Measurements from ENCODE around the gene INHA. TPM values are rescaled to one million over a fixed set of nuclear protein-coding genes. Genes with fewer than 3 reads are reported as not detected.

Gene INHA
- total RNA-seq, 4 donors from 2014 or later, result not detected

DNA sequence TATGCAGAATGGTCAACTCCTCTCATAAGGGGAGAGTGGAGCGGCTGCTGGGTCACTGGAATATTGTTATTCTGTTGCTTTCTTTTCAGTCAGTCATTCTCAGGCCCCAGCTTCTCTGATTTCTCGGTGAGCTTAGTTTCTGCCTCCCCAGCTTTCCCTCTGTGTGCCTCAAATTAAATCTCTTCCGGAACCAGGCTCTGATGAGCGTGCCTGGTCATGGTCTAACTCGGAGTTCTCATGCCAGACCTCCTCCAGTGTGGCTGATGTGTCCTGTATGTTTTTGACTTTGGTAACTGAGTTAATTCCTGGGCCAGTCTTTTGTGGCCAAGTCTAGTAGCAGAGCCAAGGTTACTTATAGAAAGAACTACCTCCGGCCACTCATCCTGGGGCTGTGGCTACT lies 20.6 kb downstream of the INHA start:
- intact Hi-C loops (cut with DNase I; ENCODE audit: low total_unique reads), result no loop called here
- in situ Hi-C loops (cut with MboI; ENCODE audit: low pct_ligation_motif_present in 1 of 4, low pct_unique_long_range_greater_than_20kb in 1 of 4, low sequenced_read_pairs in 3 of 4), result no loop called here
- no peak for DNase-seq
- H3K36me3 ChIP-seq, result no peaks in the 10 kb centered on the region
- no peaks in the 10 kb centered on the region for H3K9me3 ChIP-seq
- TF ChIP-seq POLR2AphosphoS5 (IDR thresholded peaks at IDR 0.05), result no peak
- no peak for TF ChIP-seq EP300 (IDR thresholded peaks at IDR 0.05; ENCODE audit: low read depth)
- TF ChIP-seq POLR2A (IDR thresholded peaks at IDR 0.05), result no peak
- TF ChIP-seq, protein P1, sequence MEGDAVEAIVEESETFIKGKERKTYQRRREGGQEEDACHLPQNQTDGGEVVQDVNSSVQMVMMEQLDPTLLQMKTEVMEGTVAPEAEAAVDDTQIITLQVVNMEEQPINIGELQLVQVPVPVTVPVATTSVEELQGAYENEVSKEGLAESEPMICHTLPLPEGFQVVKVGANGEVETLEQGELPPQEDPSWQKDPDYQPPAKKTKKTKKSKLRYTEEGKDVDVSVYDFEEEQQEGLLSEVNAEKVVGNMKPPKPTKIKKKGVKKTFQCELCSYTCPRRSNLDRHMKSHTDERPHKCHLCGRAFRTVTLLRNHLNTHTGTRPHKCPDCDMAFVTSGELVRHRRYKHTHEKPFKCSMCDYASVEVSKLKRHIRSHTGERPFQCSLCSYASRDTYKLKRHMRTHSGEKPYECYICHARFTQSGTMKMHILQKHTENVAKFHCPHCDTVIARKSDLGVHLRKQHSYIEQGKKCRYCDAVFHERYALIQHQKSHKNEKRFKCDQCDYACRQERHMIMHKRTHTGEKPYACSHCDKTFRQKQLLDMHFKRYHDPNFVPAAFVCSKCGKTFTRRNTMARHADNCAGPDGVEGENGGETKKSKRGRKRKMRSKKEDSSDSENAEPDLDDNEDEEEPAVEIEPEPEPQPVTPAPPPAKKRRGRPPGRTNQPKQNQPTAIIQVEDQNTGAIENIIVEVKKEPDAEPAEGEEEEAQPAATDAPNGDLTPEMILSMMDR (IDR thresholded peaks at IDR 0.05), result no peak
- no peak overlapping the region for H3K27ac ChIP-seq
- no peak overlapping the region for H3K4me3 ChIP-seq
- H3K27me3 ChIP-seq, result no peaks in the 10 kb centered on the region
- peaks cover 0 to 6% (median 5%) of the 10 kb centered on the region in 4 donors for H3K4me1 ChIP-seq
- WGBS, 2 donors (ENCODE audit: low coverage in 1 of 2), result 77 to 84% methylated on average over 3 to 6 of the region's 6 CpGs

DNA sequence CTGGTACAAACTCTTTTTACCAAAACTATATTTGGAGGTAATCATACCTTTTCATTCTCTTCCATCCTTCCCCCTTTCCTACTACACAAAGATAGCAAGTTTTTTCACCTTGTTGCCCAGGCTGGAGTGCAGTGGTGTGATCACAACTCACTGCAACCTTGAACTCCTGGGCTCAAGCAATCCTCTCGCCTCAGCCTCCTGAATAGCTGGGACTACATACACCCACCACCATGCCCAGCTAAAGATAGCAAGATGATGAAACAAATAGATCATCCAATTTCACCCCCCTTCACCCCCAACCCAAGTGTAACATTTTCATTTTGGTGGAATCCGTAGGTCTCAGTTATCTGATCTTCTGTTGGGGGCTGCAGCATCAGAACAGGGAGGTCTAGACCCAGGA lies 21.0 kb downstream of the INHA start:
- 50 to 80% methylated on average over 1 to 2 of the region's 2 CpGs for WGBS, 2 donors (ENCODE audit: low coverage in 1 of 2)
- H3K27ac ChIP-seq, result no peak overlapping the region
- intact Hi-C loops (cut with DNase I; ENCODE audit: low total_unique reads), result no loop called here
- H3K27me3 ChIP-seq, result no peaks in the 10 kb centered on the region
- TF ChIP-seq POLR2AphosphoS5 (IDR thresholded peaks at IDR 0.05), result no peak
- TF ChIP-seq, protein P1 (IDR thresholded peaks at IDR 0.05), result no peak
- TF ChIP-seq EP300 (IDR thresholded peaks at IDR 0.05; ENCODE audit: low read depth), result no peak
- TF ChIP-seq POLR2A (IDR thresholded peaks at IDR 0.05), result no peak
- no peak overlapping the region for H3K4me3 ChIP-seq
- peaks cover 0 to 7% (median 5%) of the 10 kb centered on the region in 4 donors for H3K4me1 ChIP-seq
- H3K9me3 ChIP-seq, result no peaks in the 10 kb centered on the region
- in situ Hi-C loops (cut with MboI; ENCODE audit: low pct_ligation_motif_present in 1 of 4, low pct_unique_long_range_greater_than_20kb in 1 of 4, low sequenced_read_pairs in 3 of 4), result no loop called here
- no peaks in the 10 kb centered on the region for H3K36me3 ChIP-seq
- no peak for DNase-seq

DNA sequence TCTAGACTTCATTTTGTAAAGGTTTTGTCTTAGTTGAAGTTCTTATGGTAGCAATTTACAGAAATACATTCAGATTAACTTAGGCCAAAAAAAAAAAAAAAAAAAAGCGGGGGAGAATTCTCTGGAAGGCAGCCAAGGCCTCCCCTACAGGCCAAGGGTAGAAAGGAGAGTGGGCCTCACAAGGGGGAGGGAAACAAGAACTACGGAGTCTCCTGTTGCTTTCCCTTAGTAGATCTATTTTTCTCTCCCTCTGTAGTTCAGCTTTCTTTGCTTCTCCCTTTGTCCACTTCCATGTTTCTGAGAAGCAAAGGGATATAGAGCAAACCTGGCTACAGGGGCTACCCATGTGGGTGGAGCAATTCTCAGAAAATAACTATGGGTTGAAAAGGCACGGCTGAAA lies 23.1 kb downstream of the INHA start:
- intact Hi-C loops (cut with DNase I; ENCODE audit: low total_unique reads), result no loop called here
- H3K27ac ChIP-seq, result no peak overlapping the region
- H3K4me1 ChIP-seq, result peaks cover 5 to 15% (median 8%) of the 10 kb centered on the region in 4 donors
- TF ChIP-seq EP300 (IDR thresholded peaks at IDR 0.05; ENCODE audit: low read depth), result no peak
- TF ChIP-seq, protein P1 (IDR thresholded peaks at IDR 0.05), result no peak
- H3K27me3 ChIP-seq, result no peaks in the 10 kb centered on the region
- 54 to 60% methylated on average over 3 of the region's 3 CpGs for WGBS, 2 donors (ENCODE audit: low coverage in 1 of 2)
- no peaks in the 10 kb centered on the region for H3K36me3 ChIP-seq
- in situ Hi-C loops (cut with MboI; ENCODE audit: low pct_ligation_motif_present in 1 of 4, low pct_unique_long_range_greater_than_20kb in 1 of 4, low sequenced_read_pairs in 3 of 4), result no loop called here
- H3K9me3 ChIP-seq, result no peaks in the 10 kb centered on the region
- no peak for DNase-seq
- no peak overlapping the region for H3K4me3 ChIP-seq

DNA sequence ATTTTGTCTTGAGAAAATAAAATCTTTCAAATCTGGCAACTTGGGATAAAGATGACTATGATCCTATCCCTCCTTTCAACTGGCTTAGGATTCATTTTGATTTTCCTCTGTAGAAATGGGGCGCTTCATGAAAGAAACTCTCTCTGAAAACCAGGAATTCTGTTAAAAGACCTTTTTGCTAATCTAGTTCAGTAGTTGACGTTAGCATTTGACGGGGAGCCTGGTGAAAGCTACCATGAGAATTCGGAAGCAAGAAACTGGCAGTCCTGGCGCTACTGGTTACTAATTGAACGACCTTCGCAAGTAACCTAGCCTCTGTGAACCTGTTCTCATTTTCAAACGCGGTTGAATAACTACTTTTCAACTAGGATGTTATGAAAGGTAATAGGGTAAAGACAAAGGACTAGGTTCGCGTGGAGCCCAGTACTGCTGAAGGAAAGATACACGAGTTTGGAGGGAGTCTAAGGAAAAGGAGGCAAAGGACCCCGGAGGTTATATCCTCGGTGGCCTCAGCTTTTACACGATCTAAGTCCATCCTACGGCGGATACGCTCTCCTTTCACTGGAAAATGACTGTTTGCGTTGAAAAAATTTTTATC lies 24.9 kb downstream of the INHA start:
- TF ChIP-seq EP300 (IDR thresholded peaks at IDR 0.05; ENCODE audit: low read depth), result no peak
- H3K36me3 ChIP-seq, result peaks cover 0 to 13% (median 3%) of the 10 kb centered on the region in 4 donors
- H3K9me3 ChIP-seq, result no peaks in the 10 kb centered on the region
- WGBS, 2 donors (ENCODE audit: low coverage in 1 of 2), result 10 to 13% methylated on average over 19 of the region's 19 CpGs
- peak overlapping the region; percentile 92 to 95 (median 93) for H3K27ac ChIP-seq
- peak overlapping the region; percentile 48 to 97 (median 64) for H3K4me3 ChIP-seq
- DNase-seq, result no peak
- no peaks in the 10 kb centered on the region for H3K27me3 ChIP-seq
- peaks cover 5 to 15% (median 8%) of the 10 kb centered on the region in 4 donors for H3K4me1 ChIP-seq
- in situ Hi-C loops (cut with MboI; ENCODE audit: low pct_ligation_motif_present in 1 of 4, low pct_unique_long_range_greater_than_20kb in 1 of 4, low sequenced_read_pairs in 3 of 4) (no loop called here), intact Hi-C loops (cut with DNase I; ENCODE audit: low total_unique reads) (loop anchor here (2.0 kb wide), 1 partner anchor 26 kb away; the partner anchor contains the start of gene OBSL1)
